Medulla oblongata (tissue), 1 donor: ENCODE measurements around the gene AMER2.
A peak's percentile ranks its signal among the peaks of the same experiment; 100 is the strongest.
"Not testable (repeated sequence)": the region's sequence is repeated elsewhere in the genome, so short reads cannot be mapped to it uniquely, and the experiment has no call there.

Experiments
- DNase-seq: peaks from one replicate; pipeline ENCODE4 v3.0.0-alpha.2; 2015; ENCODE audit errors: extremely low spot score

AMER2 gene

GRCh38 chr13:25180775-25181537 lies 8.9 kb upstream of the AMER2 start:
- DNase-seq = no peak

- peak; percentile 38 for DNase-seq
Observed at GRCh38 chr13:25179832-25180774, 8.0 kb upstream of the AMER2 start.

- DNase-seq = no peak
Observed at GRCh38 chr13:25179011-25179410, 6.9 kb upstream of the AMER2 start.

GRCh38 chr13:25178070-25178469 lies 6.0 kb upstream of the AMER2 start:
- no peak for DNase-seq

- no peak for DNase-seq
Observed at GRCh38 chr13:25177636-25178035, 5.5 kb upstream of the AMER2 start.

GRCh38 chr13:25177012-25177411 lies 4.9 kb upstream of the AMER2 start:
- peak; percentile 65 for DNase-seq

- no peak for DNase-seq
Observed at GRCh38 chr13:25175431-25175830, 3.3 kb upstream of the AMER2 start.

- DNase-seq = no peak
Observed at GRCh38 chr13:25175026-25175425, 2.9 kb upstream of the AMER2 start.

GRCh38 chr13:25174304-25174703 lies 2.2 kb upstream of the AMER2 start:
- DNase-seq = no peak

GRCh38 chr13:25172303-25172630 lies 179 bp upstream of the AMER2 start:
- no peak for DNase-seq

- DNase-seq = peak; percentile 37
Observed at GRCh38 chr13:25171170-25171516, 945 bp downstream of the AMER2 start.

- DNase-seq = peak; percentile 35
Observed at GRCh38 chr13:25170554-25171111, 1.5 kb downstream of the AMER2 start.

GRCh38 chr13:25169951-25170553 lies 2.0 kb downstream of the AMER2 start:
- no peak for DNase-seq

- peak; percentile 35 for DNase-seq
Observed at GRCh38 chr13:25169356-25169755, 2.7 kb downstream of the AMER2 start.

GRCh38 chr13:25168790-25169189 lies 3.3 kb downstream of the AMER2 start:
- no peak for DNase-seq

- peak; percentile 75 for DNase-seq
Observed at GRCh38 chr13:25167382-25168174, 4.5 kb downstream of the AMER2 start.

GRCh38 chr13:25166306-25166705 lies 5.8 kb downstream of the AMER2 start:
- DNase-seq = no peak

GRCh38 chr13:25165663-25166062 lies 6.4 kb downstream of the AMER2 start:
- DNase-seq = no peak

- not testable (repeated sequence) for DNase-seq
Observed at GRCh38 chr13:25165163-25165562, 6.9 kb downstream of the AMER2 start.

- DNase-seq = no peak
Observed at GRCh38 chr13:25157681-25158080, 14.4 kb downstream of the AMER2 start.

GRCh38 chr13:25153736-25154135 lies 18.4 kb downstream of the AMER2 start:
- DNase-seq = peak; percentile 81
